KG1 (cell line): ENCODE results near the gene MEF2C.

Experiments used
- DNase-seq: peaks from one replicate; lab custom pipeline; 2025; lab: John Stamatoyannopoulos, UW

Gene MEF2C

GRCh38 chr5:88713818-88714217 lies 169.2 kb downstream of the MEF2C start:
- no peak for DNase-seq

- DNase-seq = no peak
Measured at GRCh38 chr5:88708682-88709398, 174.1 kb downstream of the MEF2C start.

DNA sequence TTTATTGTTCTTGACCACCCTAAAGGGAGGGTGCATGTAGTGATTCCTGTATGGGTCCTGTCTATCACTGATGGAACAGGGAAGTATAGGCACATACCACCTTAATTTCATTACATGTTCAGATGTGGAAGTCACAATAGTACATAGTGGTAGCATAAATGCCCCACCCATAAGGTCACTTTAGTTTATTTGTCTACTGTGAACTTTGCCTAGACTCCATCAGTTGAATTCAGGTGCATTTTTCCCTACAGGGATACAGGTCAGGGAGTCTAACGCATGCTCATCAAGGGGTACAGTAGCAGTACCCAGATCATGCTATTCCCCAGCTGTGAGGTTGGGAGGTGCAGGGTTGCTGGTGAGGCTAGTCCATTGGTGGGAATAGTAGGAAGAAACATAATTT lies 175.0 kb downstream of the MEF2C start:
- no peak for DNase-seq

- no peak for DNase-seq
Measured at GRCh38 chr5:88707216-88707965, 175.6 kb downstream of the MEF2C start.

DNA sequence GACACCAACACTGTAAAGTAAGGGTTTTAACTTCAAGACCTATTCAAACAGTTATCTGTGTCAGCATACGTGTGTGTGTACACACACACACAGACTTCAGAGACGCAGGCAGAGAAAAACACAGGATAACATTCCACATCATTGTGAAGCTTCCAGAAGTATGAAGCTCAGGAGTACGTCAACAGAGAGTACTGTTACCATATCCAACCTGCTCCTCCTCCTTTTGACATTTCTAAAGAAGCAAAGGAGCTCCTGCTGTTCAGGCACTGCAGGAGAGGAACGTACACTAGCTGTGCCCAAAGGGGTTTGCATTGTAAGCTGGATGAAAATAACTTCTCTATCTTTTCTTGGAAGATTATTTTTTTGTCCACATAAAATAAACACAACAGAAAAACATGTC lies 180.7 kb downstream of the MEF2C start:
- DNase-seq = no peak

- no peak for DNase-seq
Measured at GRCh38 chr5:88700121-88700520, 182.9 kb downstream of the MEF2C start.

DNA sequence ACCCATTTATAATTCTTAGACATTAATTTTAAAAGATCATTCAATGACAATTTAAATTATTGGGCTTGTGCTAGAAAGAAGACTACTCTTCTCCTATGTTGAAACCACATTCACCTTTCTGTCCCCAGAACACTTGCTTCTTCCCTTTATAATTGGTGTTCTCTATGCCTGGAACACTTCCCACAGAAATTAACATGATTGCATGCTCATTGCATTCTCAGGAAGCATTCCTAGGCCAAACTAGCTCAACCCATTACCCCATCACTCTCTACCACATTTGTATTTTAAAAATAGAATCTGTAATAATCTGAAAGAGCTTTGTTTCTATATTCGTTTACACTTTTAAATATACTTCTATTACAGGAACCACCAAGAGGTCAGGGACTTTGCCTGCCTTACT lies 184.7 kb downstream of the MEF2C start:
- DNase-seq = no peak

DNA sequence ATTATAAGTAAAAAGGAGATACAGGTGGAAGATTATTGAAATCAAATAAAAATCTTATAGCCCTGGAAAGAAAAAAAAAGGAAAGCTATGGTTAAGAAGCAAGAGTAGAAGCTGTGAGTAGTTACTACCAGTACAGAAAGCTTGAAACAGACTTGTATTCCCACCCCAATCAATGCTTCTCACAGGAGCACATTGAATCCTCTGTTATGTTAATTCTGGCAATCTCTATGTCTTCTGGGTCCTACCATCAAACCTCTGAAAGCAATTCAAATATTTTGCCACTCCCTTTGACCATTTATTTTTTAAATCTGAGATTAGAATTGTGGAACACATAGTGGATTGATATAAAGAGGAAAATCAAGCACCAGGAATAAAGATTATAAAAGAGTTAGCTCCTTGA lies 186.5 kb downstream of the MEF2C start:
- no peak for DNase-seq

DNA sequence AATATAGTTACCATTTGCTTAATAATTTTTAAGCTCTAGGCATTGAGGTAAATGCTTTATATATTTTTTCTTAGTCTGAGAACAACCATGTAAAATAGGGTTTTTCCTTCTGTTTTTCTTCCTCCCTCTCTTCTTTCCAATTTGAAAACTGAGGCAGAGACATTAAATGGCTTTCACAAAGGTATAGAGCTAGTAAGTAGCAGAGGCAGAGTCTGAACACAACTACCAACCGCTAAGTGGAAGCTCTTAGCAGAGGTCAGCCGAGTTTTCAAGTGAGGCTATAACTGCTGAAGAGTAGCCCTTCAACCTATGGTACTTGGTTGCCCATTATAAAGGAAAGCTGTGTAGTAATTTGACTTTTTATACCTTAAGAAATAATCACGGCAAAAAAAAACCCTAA lies 187.1 kb downstream of the MEF2C start:
- DNase-seq = no peak

DNA sequence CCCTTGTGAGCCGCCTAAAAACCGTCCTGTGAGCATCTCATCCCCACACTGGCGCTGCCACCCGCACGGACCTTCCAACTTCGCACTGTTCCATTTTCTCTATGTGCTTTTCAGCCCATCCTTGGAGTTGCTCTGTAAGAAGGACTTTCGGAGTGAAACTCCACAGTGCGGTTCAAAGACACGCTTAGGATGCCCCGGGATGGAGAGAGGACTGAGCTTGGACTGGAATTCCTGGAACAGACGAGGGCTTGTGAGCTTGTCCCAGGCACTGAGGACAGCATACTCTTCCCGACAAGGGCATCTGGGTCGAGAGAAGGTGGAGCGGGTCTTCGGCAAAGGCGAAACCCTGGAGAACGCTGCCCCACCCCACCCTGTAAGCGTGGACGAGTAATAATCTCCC lies 187.8 kb downstream of the MEF2C start:
- DNase-seq = no peak

DNA sequence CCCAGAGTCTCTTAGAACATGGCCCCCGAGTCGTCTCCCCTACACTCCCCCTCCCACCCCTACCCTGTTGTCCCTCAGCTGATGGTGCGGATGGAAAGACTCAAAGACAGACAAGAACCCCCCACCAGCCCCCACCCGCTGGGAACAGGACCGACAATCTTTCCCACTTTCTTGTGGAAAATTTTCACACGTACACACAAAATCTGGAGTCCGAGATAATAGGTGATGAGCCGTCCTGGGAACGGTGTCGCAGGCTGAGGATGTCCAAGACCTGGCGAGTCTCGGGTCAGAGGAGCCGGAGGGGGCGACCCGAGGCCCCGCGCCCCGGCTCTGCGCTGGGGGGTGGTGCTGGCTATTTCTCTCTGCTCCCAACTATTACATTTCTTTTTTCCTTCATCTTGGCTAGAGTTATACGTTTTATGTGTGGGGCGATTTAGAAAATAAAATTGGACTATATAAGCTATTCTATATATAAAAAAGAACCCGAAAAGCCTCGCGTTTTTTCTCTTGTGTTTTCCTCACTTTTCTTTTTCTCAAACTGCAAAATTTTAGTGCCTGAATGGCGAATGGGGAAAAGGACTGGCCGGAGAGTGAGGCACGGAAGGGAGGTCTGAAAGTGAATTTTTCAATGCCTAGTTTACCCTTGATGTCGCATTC lies 188.8 kb downstream of the MEF2C start:
- no peak for DNase-seq

- no peak for DNase-seq
Measured at GRCh38 chr5:88693071-88693932, 189.7 kb downstream of the MEF2C start.

GRCh38 chr5:88691945-88692868 lies 190.8 kb downstream of the MEF2C start:
- no peak for DNase-seq

DNA sequence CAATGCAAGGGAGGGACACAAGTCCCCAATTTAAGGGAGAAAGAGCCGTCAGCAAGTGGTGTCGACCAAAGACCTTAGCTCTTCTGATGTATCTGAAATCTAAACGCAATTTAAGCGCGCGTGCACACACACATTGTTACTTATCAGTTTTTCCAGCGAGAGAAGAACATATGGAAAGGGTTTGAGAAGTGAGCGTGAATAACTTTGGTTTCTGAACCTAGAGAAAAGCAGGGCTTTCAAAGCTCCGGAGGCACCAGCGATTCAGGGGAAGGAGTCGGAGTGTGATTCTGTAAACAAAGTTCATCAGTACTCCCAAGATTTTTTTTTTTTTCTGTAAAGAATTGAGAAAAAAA lies 191.8 kb downstream of the MEF2C start:
- no peak for DNase-seq

DNA sequence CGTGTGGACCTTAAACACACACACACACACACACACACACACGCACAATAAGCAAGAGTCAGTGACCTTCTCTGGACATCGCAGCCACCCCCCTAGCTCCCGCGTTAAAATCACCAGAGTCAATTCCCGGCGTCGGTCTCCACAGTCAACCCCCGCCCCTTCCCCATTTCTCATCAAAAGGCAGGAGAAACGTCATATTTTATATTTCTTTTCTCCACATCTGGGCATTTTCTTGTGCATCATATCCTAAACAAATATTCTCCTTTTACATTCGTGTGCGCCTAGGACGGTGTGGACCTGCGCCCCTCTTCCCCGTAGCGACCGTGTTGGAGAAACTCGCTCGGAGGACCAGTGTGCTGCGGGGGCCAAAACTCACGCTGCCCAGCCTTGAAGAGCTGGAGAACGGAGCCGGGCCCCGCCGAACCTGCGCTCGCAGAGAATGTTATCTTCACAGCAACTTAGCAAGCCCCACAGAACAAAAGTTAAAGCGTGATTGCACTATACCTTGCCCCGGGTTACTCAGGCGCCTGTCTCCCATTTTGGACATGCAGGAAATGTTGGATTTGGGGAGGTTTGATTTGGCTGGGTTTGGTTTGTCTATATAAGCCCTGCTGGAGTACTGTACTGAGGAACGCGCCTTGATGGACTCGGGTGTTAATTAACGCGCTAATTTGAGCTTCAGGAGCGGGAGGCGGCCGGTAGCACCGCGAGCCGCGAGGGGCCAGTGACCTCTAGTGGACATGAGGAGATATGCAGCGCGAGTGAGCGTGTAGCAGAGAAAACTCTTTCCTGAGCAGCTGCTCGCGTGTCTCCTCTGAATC lies 192.4 kb downstream of the MEF2C start:
- no peak for DNase-seq

DNA sequence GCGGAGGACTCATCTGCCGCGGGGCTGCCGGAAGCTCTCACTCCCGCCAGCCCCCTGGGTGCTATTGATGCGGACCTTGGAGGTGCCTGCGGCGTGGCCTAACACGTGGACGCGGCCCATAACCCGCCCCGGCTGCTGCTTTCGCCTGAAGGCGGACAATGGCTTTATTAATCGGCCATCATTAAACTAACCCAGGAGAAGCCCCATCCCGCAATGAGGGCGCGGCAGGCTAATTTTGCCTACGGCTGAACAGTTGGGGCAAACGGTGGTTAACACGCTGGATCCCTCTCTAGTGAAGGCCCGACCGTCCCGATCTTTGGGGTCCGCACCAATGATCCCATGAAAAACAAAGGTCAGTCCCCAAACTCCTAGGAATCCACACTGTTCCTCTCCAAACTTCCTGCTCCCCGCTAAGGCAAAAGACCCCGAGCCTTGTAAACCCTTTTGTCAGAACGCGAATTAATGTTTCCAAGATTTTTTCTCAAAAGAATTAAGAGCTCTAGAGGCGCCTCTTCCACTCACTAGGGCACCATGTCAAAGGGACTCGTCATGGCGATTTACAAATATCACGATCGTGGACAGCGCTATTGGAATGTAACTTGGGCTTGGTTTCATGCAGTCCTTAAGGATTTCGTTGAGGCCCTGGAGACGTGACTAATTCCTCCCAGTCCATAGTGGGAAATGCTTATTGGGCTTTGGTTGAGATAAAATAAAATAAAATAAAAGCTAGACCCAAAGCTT lies 193.1 kb downstream of the MEF2C start:
- no peak for DNase-seq

- no peak for DNase-seq
Measured at GRCh38 chr5:88688984-88689667, 193.9 kb downstream of the MEF2C start.

DNA sequence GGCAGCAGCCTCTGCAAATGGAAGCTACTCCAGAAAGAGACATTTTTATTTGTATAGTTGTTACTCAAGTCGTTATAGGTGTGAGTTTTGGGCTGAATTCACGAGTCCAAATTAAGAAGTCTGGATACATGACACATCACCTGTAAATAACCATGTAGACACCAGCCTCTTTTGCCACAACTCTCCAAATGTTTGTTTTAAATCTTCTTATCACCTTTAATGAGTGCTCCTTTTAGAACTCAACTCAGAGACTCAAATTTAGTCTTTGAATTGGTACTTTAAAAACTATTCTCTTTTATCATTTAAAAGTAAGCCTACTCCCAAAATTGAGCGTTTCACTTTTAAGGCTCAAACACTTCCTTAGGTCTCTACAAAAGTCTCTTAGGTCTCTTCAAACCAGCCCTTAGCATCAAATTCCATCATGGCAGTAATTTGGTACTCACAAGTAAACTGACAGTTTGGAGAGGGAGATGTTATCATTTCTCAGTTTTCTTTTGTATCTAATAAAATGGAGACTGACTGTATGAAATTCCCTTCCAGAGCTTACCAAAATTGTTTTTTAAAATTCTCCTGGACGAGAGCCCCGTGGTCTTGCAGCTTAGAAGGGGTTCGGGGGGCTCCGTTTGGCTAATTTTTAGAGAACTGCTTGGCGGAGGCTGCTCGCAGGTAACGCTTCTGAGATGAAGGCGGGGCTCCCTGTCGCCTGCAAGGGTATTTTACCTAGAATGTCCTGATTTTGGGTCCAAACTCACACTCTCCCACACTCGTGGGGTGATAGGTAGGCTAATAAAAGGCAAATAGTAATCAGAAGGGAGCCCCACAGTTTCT lies 194.6 kb downstream of the MEF2C start:
- DNase-seq = no peak
